ENCODE measurements around the gene CCR2.
"Not testable (repeated sequence)": the region's sequence is repeated elsewhere in the genome, so short reads cannot be mapped to it uniquely, and the experiment has no call there.

Gene CCR2

DNA sequence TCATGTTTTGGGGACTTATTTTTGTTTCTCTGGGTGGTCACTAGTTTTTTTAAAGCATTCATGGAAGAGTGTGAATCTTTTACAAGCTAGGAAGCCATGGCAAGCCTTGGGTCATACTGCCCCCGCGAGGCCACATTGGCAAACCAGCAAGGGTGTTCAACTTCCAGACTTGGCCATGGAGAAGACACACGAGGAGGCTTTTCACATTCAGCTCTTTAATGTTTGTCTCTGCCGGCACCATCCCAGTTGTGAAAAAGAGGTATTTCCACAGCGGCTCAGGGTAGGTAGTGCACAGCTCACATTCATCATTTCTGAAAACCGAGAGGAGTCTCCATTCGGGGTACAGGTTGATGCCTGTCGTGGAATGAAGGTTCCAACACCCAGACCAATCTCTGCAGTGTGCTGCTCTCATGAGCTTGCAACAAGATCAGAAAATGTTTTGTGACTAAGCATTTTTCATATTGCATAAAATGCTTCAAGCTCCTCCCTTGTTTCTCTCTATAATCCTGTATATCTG is 24.6 kb downstream of the CCR2 start:
- DNase-seq (ENCODE audit: low read depth), result peak; percentile 35

DNA sequence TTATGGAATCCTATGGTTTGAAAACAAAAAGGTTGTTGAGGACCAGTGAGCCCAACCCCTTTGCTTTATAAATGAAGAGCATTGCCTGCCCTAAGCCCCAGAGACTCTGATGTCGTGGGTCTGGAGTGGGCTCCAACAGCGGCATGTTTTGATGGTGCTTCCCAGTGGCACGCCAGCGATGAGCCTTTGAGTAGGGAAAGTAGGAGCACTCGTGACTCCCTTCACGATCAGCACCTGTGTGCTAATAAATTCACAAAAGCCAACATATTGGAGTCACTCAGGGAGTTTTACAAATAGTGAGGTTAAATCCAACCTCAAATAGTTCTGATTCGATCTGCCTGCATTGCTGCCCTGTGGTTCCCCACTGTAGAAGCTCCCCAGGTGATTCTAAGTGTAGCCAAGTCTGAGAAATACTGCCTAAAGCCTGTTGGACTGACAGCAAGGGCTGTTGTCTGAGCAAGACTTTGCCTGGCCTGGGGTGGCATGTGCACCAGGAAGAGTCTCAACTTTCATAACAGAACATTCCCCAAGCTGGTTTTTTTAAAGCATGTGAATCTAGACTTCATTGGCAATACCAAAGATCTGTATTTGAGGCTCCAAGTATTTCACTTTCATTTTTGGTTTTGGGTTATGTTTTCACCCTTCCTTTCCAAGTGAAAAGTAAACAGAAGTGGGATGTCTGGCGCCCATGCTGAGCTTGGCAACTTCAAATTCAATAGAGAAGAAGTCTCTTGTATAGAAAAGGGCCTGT is 26.7 kb downstream of the CCR2 start:
- DNase-seq (ENCODE audit: low read depth), result no peak

GRCh38 chr3:46381625-46382024 is 27.7 kb downstream of the CCR2 start:
- no peak for DNase-seq (ENCODE audit: low read depth)

- no peak for DNase-seq (ENCODE audit: low read depth)
These were observed 29.5 kb downstream of the CCR2 start for GRCh38 chr3:46383211-46383950.

GRCh38 chr3:46383951-46384330 is 30.0 kb downstream of the CCR2 start:
- DNase-seq (ENCODE audit: low read depth), result no peak

DNA sequence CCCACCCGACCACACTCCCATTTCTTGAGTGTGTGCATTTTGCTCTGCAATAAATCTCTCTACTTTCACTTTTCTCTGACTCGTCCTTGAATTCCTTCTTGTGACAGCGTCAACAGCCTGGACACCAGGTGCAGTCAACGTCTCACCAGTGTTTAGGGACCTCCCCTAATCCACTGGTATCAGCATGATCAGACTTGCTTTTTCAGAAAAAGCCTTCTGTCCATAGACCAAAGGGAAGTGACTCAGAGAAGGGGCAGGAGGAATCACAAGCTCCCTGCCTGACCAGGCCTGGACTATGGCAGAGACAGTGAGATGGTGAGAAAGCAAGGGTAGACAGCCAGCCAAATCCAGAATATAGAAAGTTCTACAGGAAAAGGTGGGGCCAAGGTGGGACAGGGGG is 32.3 kb downstream of the CCR2 start:
- no peak for DNase-seq (ENCODE audit: low read depth)

DNA sequence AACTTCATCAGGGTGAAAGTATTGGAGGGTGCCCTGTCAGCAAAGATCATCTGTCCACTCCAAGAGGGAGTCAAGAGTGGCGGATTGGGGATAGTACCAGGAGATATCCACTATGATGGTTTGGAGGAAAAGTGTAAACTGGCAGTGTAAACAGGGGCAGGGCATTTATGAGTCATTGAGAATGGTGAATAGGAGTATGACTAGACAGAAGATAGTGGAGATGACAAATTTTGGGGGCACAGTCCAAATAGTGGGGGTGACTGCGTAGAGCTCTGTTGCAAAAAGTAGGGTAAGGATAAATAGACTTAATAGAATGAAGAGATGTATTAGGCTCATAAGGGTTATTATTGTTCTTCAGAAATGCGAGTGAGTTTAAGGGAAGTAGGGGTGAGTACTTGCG is 34.9 kb downstream of the CCR2 start:
- DNase-seq (ENCODE audit: low read depth), result not testable (repeated sequence)

GRCh38 chr3:46389306-46389705 is 35.4 kb downstream of the CCR2 start:
- DNase-seq (ENCODE audit: low read depth), result no peak

DNA sequence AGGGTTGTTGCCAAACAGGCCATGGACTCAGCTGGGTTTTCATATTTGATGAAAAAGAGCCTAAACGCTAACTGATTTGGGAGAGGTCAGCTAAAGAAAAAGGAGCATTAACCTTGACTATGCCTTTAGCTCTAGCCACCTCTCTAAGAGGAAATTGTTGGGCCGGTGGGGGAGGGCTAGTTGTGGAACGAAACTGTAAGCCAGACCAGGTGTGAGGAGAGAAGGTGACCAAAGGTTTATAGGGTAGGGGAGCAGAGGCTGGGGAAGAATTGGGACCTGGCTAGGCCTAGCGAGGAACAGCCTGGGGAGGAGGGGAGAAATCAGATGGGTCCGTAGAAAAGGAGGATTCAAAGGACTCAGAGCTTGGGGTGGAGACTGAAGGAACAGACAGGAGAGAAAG is 37.6 kb downstream of the CCR2 start:
- not testable (repeated sequence) for DNase-seq (ENCODE audit: low read depth)

- DNase-seq (ENCODE audit: low read depth), result no peak
These were observed 39.1 kb downstream of the CCR2 start for GRCh38 chr3:46393011-46393410.

- no peak for DNase-seq (ENCODE audit: low read depth)
These were observed 39.9 kb downstream of the CCR2 start for GRCh38 chr3:46393554-46394434.

DNA sequence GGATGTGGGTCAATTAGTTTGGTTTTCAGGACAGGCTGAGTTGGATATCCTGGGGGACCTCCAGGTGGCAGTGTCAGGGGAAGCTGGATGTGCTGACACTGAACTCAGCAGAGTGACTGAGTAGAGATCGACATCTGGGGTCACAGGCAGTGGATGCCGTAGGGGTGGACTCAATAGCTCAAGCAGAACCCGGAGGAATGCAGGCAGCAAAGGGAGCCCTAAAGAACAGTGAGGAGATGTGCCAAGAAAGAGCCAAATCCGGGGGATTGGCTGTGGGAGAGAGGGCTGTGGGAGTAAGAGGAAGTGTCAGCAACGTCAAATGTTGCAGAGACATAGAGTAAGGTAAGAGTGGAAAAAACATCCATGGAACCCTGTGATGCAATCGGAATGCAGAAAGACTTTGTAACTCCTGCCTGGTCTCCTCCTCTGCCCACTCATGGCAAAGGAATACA is 41.3 kb downstream of the CCR2 start:
- DNase-seq (ENCODE audit: low read depth), result no peak

GRCh38 chr3:46395766-46396530 is 42.0 kb downstream of the CCR2 start:
- no peak for DNase-seq (ENCODE audit: low read depth)

DNA sequence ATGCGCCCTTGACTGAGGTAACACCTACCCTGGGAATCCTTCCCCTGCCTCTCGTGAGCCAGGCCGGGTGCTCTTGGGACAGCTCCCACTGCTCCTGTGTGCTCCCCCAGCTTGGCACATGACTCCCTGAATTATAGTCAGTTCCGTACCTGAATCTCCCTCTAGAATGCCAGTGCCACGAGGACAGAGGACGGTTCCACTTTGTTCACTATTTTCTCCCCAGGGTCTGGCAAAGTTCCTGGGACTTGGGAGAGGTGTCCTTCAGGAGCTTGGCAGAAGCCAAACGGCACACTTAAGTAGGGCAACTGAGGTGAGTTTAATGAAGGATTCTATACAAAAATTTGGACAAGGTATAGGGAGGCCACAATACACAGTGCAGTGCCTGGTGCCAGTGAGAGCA is 43.2 kb downstream of the CCR2 start:
- DNase-seq (ENCODE audit: low read depth), result no peak

GRCh38 chr3:46398186-46398955 is 44.5 kb downstream of the CCR2 start:
- no peak for DNase-seq (ENCODE audit: low read depth)

DNA sequence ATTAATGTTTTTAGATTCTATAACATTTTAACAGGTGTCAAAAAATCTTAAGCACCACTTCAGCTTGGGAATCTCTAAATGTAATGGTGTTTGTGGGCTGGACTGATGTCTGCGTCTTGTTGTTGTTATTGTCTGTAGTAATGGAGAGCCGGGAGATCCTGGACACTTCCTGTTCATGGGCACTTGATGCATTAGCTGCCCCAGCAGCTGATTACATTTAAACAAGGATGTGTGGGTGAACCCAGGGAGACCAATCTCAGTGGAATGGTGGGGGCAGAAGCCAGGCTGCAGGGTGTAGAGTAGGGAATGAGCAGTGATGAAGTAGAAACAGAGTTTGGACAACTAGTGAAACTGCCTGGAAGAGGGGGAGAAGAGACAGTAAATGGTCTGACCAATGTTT is 45.2 kb downstream of the CCR2 start:
- no peak for DNase-seq (ENCODE audit: low read depth)

GRCh38 chr3:46399557-46399956 is 45.6 kb downstream of the CCR2 start:
- DNase-seq (ENCODE audit: low read depth), result no peak

DNA sequence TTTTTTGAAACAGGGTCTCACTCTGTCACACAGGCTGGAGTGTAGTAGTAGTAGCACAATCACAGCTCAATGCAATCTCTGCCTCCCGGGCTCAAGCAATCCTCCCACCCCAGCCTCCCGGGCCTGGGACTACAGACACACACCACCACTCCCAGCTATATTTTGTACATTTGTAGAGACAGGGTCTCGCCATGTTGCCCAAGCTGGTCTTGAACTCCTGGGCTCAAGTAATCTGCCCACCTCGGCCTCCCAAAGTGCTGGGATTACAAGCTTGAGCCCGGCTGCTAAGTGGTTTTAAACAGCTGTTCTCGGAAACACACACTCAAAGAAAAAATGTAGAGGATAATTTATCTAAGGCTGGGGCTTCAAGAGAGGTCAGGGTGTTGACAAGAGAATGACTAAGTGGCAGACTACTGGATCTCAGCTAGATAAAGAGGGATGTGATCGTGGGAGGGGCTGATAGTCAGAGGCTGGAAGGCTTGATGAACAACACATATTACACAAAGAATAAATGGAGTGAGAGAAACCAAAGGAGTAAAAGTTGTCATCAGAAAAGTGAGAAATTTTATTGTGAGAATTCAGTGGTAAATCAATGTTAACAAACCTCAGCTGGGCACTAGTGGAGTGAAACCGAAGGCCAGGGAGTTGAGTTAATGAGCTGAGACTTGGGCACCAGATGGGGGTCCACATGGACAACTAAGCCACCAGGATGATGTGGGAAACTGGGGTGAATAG is 46.3 kb downstream of the CCR2 start:
- no peak for DNase-seq (ENCODE audit: low read depth)

DNA sequence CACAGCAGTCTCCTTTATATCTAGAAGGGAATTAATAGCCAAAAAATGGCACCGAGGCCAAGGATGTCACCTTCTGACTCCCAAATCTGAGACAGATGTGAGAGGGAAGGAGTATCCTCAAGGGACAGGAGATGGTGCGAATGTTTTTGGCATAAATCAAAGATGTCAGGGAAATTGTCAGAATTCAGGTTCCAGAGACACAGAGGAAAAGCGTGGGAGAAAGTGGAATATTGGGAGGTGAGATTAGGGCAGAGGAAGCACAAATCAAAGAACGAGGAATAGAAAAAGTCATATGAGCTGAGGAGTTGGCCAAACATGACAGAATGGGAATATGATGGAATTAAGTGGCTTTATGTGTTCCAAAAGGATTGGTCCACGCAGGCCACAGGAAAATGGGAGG is 46.9 kb downstream of the CCR2 start:
- DNase-seq (ENCODE audit: low read depth), result no peak

DNA sequence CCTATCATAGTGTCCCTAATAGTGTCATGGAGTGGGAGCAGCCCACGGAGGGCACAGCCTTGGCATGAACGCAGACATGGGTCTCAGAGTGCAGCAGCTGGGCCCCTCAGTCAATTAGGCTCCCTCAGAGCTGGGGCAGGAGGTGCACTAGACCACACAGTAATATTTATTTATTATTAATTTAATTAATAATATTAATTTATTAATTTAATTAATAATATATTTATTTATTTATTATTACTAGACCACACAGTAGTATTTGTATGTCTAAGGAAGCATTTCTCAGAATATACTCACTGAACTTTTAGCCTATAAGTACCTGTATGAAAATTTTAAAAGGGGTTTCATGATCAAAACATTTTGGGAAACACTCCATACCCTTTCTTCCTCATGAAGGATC is 47.7 kb downstream of the CCR2 start:
- no peak for DNase-seq (ENCODE audit: low read depth)

Measured in stimulated activated CD8-positive, alpha-beta memory T cell treated with anti-CD3 and anti-CD28 coated beads, Interleukin-7, amount 100 ng/mL, for 24 hours (primary cell).